Adrenal gland (tissue), 12 donors: ENCODE results near the gene PTPN7. TPM values are rescaled to one million over a fixed set of nuclear protein-coding genes. Genes with fewer than 3 reads are reported as not detected.

Experiments used
- DNase-seq, 7 donors: peaks; one replicate each; pipeline ENCODE4 v3.0.0-alpha.2; 2019 to 2020
- H3K27ac ChIP-seq, 5 donors: fragments of 200-600 bp; sonication (generic) in 4 of 5; 1 replicate in 3 of 5; 2 replicates in 2 of 5; pipeline versions ENCODE4 v1.5.1 to v1.8.0; 2016 to 2020; ENCODE audit warnings: mild to moderate bottlenecking in 1 of 5
- H3K27me3 ChIP-seq: fragments of 200-600 bp; 2 replicates; pipeline ENCODE4 v1.8.0; 2021
- H3K36me3 ChIP-seq, 2 donors: fragments of 200-600 bp; replicated peaks in 1 of 2; 1 replicate in 1 of 2; 2 replicates in 1 of 2; pipeline versions ENCODE4 v1.5.1 to v1.8.0; 2018 to 2022
- H3K4me1 ChIP-seq, 2 donors: fragments of 200-600 bp; replicated peaks in 1 of 2; 1 replicate in 1 of 2; 2 replicates in 1 of 2; pipeline versions ENCODE4 v1.5.1 to v1.8.0; 2018 to 2021
- H3K4me3 ChIP-seq, 4 donors: fragments of 200-600 bp; sonication (generic) in 3 of 4; one replicate each; pipeline ENCODE4 v1.5.1; 2016 to 2018
- H3K9me3 ChIP-seq, 3 donors: fragments of 200-600 bp; sonication (generic) in 1 of 3; replicated peaks in 1 of 3; 1 replicate in 2 of 3; 2 replicates in 1 of 3; pipeline versions ENCODE4 v1.5.1 to v1.8.0; 2016 to 2021
- CTCF ChIP-seq, 6 experiments: fragments of 450-650 bp in 4 of 6; fragments of 200-600 bp in 2 of 6; sonication (generic) in 1 of 6; IDR thresholded peaks; 1 replicate in 5 of 6; 2 replicates in 1 of 6; pipeline versions ENCODE4 v1.5.1 to v1.8.0; 2016 to 2021; ENCODE audit warnings: antibody characterized with exemption in 6 of 6, mild to moderate bottlenecking in 2 of 6, moderate library complexity in 1 of 6
- POLR2A ChIP-seq, 2 donors: fragments of 450-650 bp; IDR thresholded peaks; one replicate each; pipeline ENCODE4 v1.6.1; 2017; ENCODE audit warnings: antibody characterized with exemption in 2 of 2, mild to moderate bottlenecking in 2 of 2, moderate library complexity in 1 of 2
- WGBS, 4 donors: extraction: QIAGEN DNeasy Blood & Tissue Kit in 2 of 4; methylation state at CpG; one replicate each; pipeline versions ENCODE4 v1.1.5 to v1.1.7; 2013 to 2017; 5-methylcytosine and 5-hydroxymethylcytosine counted together
- intact Hi-C, 2 donors: fragments of 100-400 bp; cut with DNase I; formaldehyde crosslinking; loops; one replicate each; pipeline versions ENCODE4 v1.14.1 to v1.15.0; 2022 to 2023
- polyA plus RNA-seq, 3 donors: library from polyadenylated mRNA; stranded (reverse); fragments of 200-250 nt in 2 of 3; fragments of 350-450 nt in 1 of 3; fragmentation: Illumina TruSeq in 1 of 3; extraction: RNeasy Lipid Tissue Mini Kit (QIAGEN cat#74804) in 1 of 3; gene quantifications; one replicate each; pipeline ENCODE4 v1.2.3, GENCODE V29; 2013 to 2014
- total RNA-seq, 9 donors: library from RNA; depleted of rRNA in 4 of 9; stranded (reverse); fragments of >200 nt in 4 of 9; fragments of 120-200 nt in 1 of 9; fragmentation: NEBNext Ultra II Directional in 1 of 9; extraction: Animal tissue kit (Norgen Biotek cat#: 25700) in 1 of 9; gene quantifications; one replicate each; pipeline versions ENCODE4 v1.1.0 to v1.2.4, GENCODE V29; 2013 to 2023
- donor health status: healthy with polysubstance abuse.
- donor health status: Bipolar disorder and iron deficiency.
- donor health status: DM: yes; HTN: yes; CAD: no.
- donor health status: DM: no; HTN: no; CAD: no.
- donor health status: DM: no; HTN: no; CAD: no.
- donor health status: DM: yes; HTN: yes; CAD: no.

PTPN7 gene
- total and polyA plus RNA-seq, 12 donors = 2.5 to 45.4 (median 17.1) TPM

- peaks cover 0 to 4% of the 10 kb centered on the region in 2 donors for H3K4me1 ChIP-seq
- no peaks in the 10 kb centered on the region for H3K36me3 ChIP-seq
- peak overlapping the region in 2 of 5 donors; percentile 30 to 67 for H3K27ac ChIP-seq
- no peak for DNase-seq
- intact Hi-C loops = no loop called here
- 60 to 73% (median 62%) methylated on average over 18 to 22 of the region's 22 CpGs for WGBS, 4 donors
- TF ChIP-seq CTCF (IDR thresholded peaks at IDR 0.05) (no peak), POLR2A (IDR thresholded peaks at IDR 0.05) (no peak)
- no peaks in the 10 kb centered on the region for H3K27me3 ChIP-seq
- H3K9me3 ChIP-seq = no peaks in the 10 kb centered on the region
- H3K4me3 ChIP-seq = no peak overlapping the region
These were observed 997 bp upstream of the PTPN7 start for GRCh38 chr1:202161151-202162046.

- 52 to 77% (median 64%) methylated on average over 16 of the region's 16 CpGs for WGBS, 4 donors
- TF ChIP-seq POLR2A (IDR thresholded peaks at IDR 0.05) = no peak
- TF ChIP-seq CTCF (IDR thresholded peaks at IDR 0.05) = no peak
- intact Hi-C loops = no loop called here
- peaks cover 0 to 13% of the 10 kb centered on the region in 2 donors for H3K4me1 ChIP-seq
- peak overlapping the region in 1 of 4 donors; percentile 31 for H3K4me3 ChIP-seq
- peak overlapping the region in 3 of 5 donors; percentile 49 to 72 (median 67) for H3K27ac ChIP-seq
- no peaks in the 10 kb centered on the region for H3K27me3 ChIP-seq
- no peaks in the 10 kb centered on the region for H3K9me3 ChIP-seq
- no peaks in the 10 kb centered on the region for H3K36me3 ChIP-seq
- peak in 1 of 7 donors; percentile 21 for DNase-seq
These were observed 649 bp downstream of the PTPN7 start for GRCh38 chr1:202159534-202160371.

GRCh38 chr1:202158810-202159533, 1.4 kb downstream of the PTPN7 start:
- Histone ChIP-seq H3K9me3 (no peaks in the 10 kb centered on the region), H3K36me3 (no peaks in the 10 kb centered on the region), H3K27me3 (no peaks in the 10 kb centered on the region), H3K27ac (peak overlapping the region in 1 of 5 donors; percentile 17), H3K4me3 (no peak overlapping the region), H3K4me1 (peaks cover 0 to 13% of the 10 kb centered on the region in 2 donors)
- intact Hi-C loops = no loop called here
- DNase-seq = peak in 1 of 7 donors; percentile 26
- TF ChIP-seq POLR2A (IDR thresholded peaks at IDR 0.05) (no peak), CTCF (IDR thresholded peaks at IDR 0.05) (no peak)
- 61 to 72% (median 66%) methylated on average over 7 to 10 of the region's 10 CpGs for WGBS, 4 donors
